ENCODE data around the gene CLMN.

The CLMN gene

DNA sequence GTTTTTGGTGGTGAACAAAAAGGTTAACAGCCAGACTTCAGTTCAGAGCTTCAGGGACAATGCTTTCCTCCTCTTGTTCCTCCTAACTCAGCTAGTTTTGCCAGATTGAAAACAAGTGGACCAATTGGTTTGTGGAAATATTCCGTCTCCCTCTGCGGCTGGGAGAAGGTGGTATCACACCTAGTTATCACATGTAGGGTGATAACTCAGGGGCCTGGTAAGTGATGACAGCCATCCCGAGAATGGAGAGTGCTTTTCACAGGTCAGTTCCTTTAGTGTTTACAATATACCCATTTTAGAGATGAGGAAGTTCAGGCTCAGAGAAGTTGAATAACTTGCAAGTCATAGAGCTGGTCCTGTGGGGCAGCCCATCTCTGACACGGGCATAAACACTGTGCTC lies 101.7 kb downstream of the CLMN start:
- no peak for DNase-seq
- Histone ChIP-seq H3K27me3 (ENCODE audit: insufficient read depth, low read depth, severe bottlenecking) (no peaks in the 10 kb centered on the region), H3K4me3 (ENCODE audit: low read depth, low read length) (no peak overlapping the region), H3K36me3 (peaks cover 9% of the 10 kb centered on the region), H3K9me3 (ENCODE audit: severe bottlenecking) (no peaks in the 10 kb centered on the region), H3K27ac (no peak overlapping the region)
- TF ChIP-seq, protein P1, sequence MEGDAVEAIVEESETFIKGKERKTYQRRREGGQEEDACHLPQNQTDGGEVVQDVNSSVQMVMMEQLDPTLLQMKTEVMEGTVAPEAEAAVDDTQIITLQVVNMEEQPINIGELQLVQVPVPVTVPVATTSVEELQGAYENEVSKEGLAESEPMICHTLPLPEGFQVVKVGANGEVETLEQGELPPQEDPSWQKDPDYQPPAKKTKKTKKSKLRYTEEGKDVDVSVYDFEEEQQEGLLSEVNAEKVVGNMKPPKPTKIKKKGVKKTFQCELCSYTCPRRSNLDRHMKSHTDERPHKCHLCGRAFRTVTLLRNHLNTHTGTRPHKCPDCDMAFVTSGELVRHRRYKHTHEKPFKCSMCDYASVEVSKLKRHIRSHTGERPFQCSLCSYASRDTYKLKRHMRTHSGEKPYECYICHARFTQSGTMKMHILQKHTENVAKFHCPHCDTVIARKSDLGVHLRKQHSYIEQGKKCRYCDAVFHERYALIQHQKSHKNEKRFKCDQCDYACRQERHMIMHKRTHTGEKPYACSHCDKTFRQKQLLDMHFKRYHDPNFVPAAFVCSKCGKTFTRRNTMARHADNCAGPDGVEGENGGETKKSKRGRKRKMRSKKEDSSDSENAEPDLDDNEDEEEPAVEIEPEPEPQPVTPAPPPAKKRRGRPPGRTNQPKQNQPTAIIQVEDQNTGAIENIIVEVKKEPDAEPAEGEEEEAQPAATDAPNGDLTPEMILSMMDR (IDR thresholded peaks at IDR 0.05; ENCODE audit: low read depth, low read length), result no peak

DNA sequence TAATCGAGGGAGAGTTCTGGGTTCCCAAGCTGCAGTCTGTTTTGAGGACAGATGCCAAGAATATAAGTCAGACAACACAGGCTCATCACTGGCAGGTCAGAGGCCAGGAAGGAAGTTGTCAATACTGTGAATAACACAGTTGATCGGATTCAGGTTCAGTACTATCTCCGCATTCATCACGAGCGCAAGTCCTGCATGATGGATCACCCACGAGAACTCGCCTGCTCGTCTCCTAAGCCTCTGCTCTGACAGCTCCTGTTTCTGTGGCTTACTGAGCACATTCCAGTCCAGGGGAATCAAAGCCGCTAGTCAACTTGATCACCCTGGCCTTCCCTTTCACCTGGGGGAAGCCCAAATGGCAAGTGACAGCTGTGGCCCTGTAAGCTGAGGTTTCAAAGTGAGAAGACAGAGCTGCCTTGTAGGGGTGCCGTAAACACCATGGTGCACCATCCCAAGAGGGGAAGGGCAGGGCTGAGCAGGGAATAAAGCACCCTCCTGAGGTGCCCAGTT lies 102.3 kb downstream of the CLMN start:
- no peaks in the 10 kb centered on the region for H3K9me3 ChIP-seq (ENCODE audit: severe bottlenecking)
- H3K27me3 ChIP-seq (ENCODE audit: insufficient read depth, low read depth, severe bottlenecking), result no peaks in the 10 kb centered on the region
- no peak overlapping the region for H3K27ac ChIP-seq
- TF ChIP-seq, protein P1 (IDR thresholded peaks at IDR 0.05; ENCODE audit: low read depth, low read length), result no peak
- no peak overlapping the region for H3K4me3 ChIP-seq (ENCODE audit: low read depth, low read length)
- H3K36me3 ChIP-seq, result peaks cover 9% of the 10 kb centered on the region
- DNase-seq, result peak; percentile 57

DNA sequence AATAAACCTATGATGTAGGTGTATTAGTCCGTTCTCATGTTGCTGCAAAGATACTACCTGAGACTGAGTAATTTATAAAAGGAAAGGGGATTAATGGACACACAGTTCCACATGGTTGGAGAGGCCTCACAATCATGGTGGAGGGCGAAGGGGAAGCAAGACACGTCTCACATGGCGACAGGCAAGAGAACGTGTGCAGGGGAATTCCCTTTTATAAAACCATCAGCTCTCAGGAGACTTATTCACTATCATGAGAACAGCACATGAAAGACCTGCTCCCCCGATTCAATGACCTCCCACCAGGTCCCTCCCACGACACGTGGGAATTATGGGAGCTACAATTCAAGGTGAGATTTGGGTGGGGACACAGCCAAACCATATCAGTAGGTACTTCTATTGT lies 103.7 kb downstream of the CLMN start:
- H3K27ac ChIP-seq, result no peak overlapping the region; the same call in 1 of the 2 replicates
- TF ChIP-seq, protein P1 (IDR thresholded peaks at IDR 0.05; ENCODE audit: low read depth, low read length), result no peak
- peaks cover 4% of the 10 kb centered on the region; the same call in 1 of the 2 replicates for H3K36me3 ChIP-seq

DNA sequence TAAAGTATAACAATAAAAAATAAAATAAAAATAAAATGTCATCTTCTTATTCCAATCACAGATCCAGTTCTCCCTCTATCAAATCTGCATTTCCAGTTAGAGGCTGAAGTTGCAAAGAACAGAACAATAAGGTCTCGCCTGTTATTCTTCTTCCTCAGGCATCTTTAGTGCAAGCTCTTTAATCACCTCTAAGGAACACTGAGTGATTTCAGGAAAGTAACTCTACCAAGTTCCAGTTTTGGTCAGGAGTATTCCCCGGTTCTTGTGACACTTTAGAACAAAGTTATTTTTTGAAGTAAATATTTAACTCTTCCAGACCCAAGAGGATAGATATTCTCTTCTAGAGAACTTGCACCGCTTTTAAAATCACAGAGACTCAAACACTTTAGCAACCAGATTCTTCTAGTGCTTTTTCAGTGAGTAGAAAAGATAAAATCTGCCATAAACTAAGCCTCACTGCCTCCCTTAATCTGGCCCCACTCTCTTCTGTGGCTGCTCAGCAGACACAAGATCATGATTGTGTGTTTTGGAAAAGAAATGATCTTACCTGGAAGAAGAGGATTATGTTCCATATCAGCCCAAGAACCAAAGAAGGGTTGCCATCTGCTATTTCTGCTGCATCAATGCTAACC lies 104.5 kb downstream of the CLMN start:
- DNase-seq, result no peak
- Histone ChIP-seq H3K27ac (peak overlapping the region; percentile 5; the same call in 1 of the 2 replicates), H3K36me3 (no peaks in the 10 kb centered on the region), H3K4me3 (ENCODE audit: low read depth, low read length) (no peak overlapping the region), H3K9me3 (ENCODE audit: severe bottlenecking) (no peaks in the 10 kb centered on the region), H3K27me3 (ENCODE audit: insufficient read depth, low read depth, severe bottlenecking) (no peaks in the 10 kb centered on the region)
- TF ChIP-seq, protein P1 (IDR thresholded peaks at IDR 0.05; ENCODE audit: low read depth, low read length), result no peak

More for the DNA sequence above, 103.7 kb downstream of the CLMN start:
- Histone ChIP-seq H3K4me3 (ENCODE audit: low read depth, low read length) (no peak overlapping the region), H3K9me3 (ENCODE audit: severe bottlenecking) (no peaks in the 10 kb centered on the region), H3K27me3 (ENCODE audit: insufficient read depth, low read depth, severe bottlenecking) (no peaks in the 10 kb centered on the region)
- no peak for DNase-seq

DNA sequence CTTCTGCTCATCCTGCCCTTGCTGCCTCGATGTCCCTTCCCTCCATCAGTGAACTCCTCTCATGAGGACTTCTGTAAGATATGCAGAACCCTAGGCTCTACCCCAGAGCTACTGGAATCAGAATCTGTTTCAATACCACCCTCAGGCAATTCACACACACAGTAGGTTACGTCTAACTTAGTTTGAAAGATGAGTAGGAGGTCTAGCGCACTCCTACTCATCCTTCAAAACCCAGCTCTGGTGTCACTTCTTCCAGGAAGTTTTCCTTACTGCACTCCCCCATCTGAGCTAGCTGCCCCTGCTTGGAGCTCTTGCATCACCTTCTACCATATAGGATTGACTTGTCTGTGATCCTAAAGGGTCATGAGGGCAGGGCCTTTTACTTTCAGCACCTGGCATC lies 105.9 kb downstream of the CLMN start:
- Histone ChIP-seq H3K9me3 (ENCODE audit: severe bottlenecking) (no peaks in the 10 kb centered on the region), H3K4me3 (ENCODE audit: low read depth, low read length) (no peak overlapping the region), H3K27me3 (ENCODE audit: insufficient read depth, low read depth, severe bottlenecking) (no peaks in the 10 kb centered on the region), H3K27ac (no peak overlapping the region), H3K36me3 (no peaks in the 10 kb centered on the region)
- DNase-seq, result no peak
- TF ChIP-seq, protein P1 (IDR thresholded peaks at IDR 0.05; ENCODE audit: low read depth, low read length), result no peak

All from WERI-Rb-1 (cell line).